Measurements from ENCODE around the gene TGFBR3. TPM values are rescaled to one million over a fixed set of nuclear protein-coding genes. Genes with fewer than 3 reads are reported as not detected.

Gene TGFBR3
- total and polyA plus RNA-seq, 2 of the 4 experiments (the other 2 are of a cell fraction): 3.0 to 11.3 TPM

- Histone ChIP-seq H4K91ac (ENCODE audit: insufficient read depth, low read depth, low read length) (no peak overlapping the region), H2BK120ac (ENCODE audit: low read depth, low read length) (no peak overlapping the region), H3K9ac (ENCODE audit: low read depth, low read length) (no peak overlapping the region), H3K14ac (replicated peaks; ENCODE audit: low read depth, low read length) (no peak overlapping the region), H3K9me1 (ENCODE audit: insufficient read depth, low read length) (no peaks in the 10 kb centered on the region), H4K5ac (ENCODE audit: low read depth, low read length) (no peak overlapping the region), H3K79me1 (ENCODE audit: low read depth in 1 of 2, low read length in 2 of 2) (no peaks in the 10 kb centered on the region), H3K4me3 (ENCODE audit: insufficient read depth, low read depth, low read length) (no peak overlapping the region), H3K4ac (ENCODE audit: low read depth, low read length) (no peak overlapping the region), H3K18ac (ENCODE audit: low read depth, low read length) (no peak overlapping the region), H3K4me1 (ENCODE audit: control insufficient read depth, insufficient read depth, low read length) (peaks cover 4% of the 10 kb centered on the region), H4K8ac (ENCODE audit: low read depth in 2 of 2, low read length in 2 of 2) (no peak overlapping the region), H3K9me3 (ENCODE audit: control insufficient read depth, insufficient read depth, low read length) (no peaks in the 10 kb centered on the region), H2AFZ (replicated peaks; ENCODE audit: low read length, poor library complexity) (no peak overlapping the region), H4K20me1 (ENCODE audit: insufficient read depth, low read length) (no peaks in the 10 kb centered on the region), H3K36me3 (ENCODE audit: control insufficient read depth, insufficient read depth, low read length) (no peaks in the 10 kb centered on the region), H3K27me3 (ENCODE audit: control insufficient read depth, insufficient read depth, low read length) (no peaks in the 10 kb centered on the region), H3K4me2 (ENCODE audit: low read depth, low read length) (no peak overlapping the region), H3K56ac (ENCODE audit: extremely low read depth, insufficient read depth, low read length) (no peak overlapping the region), H2BK20ac (ENCODE audit: low read depth, low read length) (no peak overlapping the region), H2AK5ac (ENCODE audit: low read depth, low read length) (no peak overlapping the region), H2BK5ac (ENCODE audit: low read depth, low read length, poor library complexity, severe bottlenecking) (no peak overlapping the region), H3K23ac (ENCODE audit: low read depth, low read length) (no peak overlapping the region), H3K27ac (ENCODE audit: insufficient read depth, low read length) (no peak overlapping the region), H2AK9ac (replicated peaks; ENCODE audit: low read depth, low read length, poor library complexity) (no peak overlapping the region), H2BK15ac (ENCODE audit: low read depth, low read length) (no peak overlapping the region)
- DNase-seq (no peak), ATAC-seq (ENCODE audit: low read depth) (no peak)
- in situ Hi-C loops (cut with MboI; ENCODE audit: low sequenced_read_pairs): loop anchor here (10.0 kb wide), 1 partner anchor 635 kb away; no protein-coding TSS in a partner anchor
- POLR2A ChIA-PET (ENCODE audit: unreplicated experiment): no interaction called here
- no TSS peak for BruUV-seq (replicated peaks)
- intact Hi-C loops (cut with micrococcal nuclease): no loop called here
- CTCF ChIA-PET: no interaction called here
- TF ChIP-seq, protein P1, sequence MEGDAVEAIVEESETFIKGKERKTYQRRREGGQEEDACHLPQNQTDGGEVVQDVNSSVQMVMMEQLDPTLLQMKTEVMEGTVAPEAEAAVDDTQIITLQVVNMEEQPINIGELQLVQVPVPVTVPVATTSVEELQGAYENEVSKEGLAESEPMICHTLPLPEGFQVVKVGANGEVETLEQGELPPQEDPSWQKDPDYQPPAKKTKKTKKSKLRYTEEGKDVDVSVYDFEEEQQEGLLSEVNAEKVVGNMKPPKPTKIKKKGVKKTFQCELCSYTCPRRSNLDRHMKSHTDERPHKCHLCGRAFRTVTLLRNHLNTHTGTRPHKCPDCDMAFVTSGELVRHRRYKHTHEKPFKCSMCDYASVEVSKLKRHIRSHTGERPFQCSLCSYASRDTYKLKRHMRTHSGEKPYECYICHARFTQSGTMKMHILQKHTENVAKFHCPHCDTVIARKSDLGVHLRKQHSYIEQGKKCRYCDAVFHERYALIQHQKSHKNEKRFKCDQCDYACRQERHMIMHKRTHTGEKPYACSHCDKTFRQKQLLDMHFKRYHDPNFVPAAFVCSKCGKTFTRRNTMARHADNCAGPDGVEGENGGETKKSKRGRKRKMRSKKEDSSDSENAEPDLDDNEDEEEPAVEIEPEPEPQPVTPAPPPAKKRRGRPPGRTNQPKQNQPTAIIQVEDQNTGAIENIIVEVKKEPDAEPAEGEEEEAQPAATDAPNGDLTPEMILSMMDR (conservative IDR thresholded peaks at IDR 0.05; ENCODE audit: low read depth, low read length): no peak
- no peak for TF ChIP-seq RAD21 (IDR thresholded peaks at IDR 0.05; ENCODE audit: low read length)
- no peak for TF ChIP-seq MAZ (IDR thresholded peaks at IDR 0.05; ENCODE audit: borderline replicate concordance, low read depth, low read length)
- TF ChIP-seq POLR2A (IDR thresholded peaks at IDR 0.05; ENCODE audit: low read depth, low read length): no peak
- TF ChIP-seq ELK1 (IDR thresholded peaks at IDR 0.05; ENCODE audit: borderline replicate concordance, low read depth, low read length): no peak
- no peak for TF ChIP-seq NFE2L2 (IDR thresholded peaks at IDR 0.05; ENCODE audit: low read depth, low read length)
- no peak for TF ChIP-seq MAFK (IDR thresholded peaks at IDR 0.05; ENCODE audit: low read depth, low read length)
- no peak for TF ChIP-seq CEBPB (IDR thresholded peaks at IDR 0.05; ENCODE audit: low read depth, low read length)
- TF ChIP-seq RCOR1 (IDR thresholded peaks at IDR 0.05; ENCODE audit: insufficient replicate concordance, low read length): no peak
- no peak for TF ChIP-seq BHLHE40 (IDR thresholded peaks at IDR 0.05; ENCODE audit: low read depth, low read length)
- TF ChIP-seq RFX5 (IDR thresholded peaks at IDR 0.05; ENCODE audit: low read depth, low read length): no peak
- no peak for TF ChIP-seq FOS (IDR thresholded peaks at IDR 0.05; ENCODE audit: low read depth, low read length)
- dilution Hi-C loops (cut with HindIII; ENCODE audit: low sequenced_read_pairs, unreplicated experiment): no loop called here
- 97% methylated on average over 3 of the region's 8 CpGs; no CpG with 5 or more reads in 1 of the 2 experiments for WGBS, 2 experiments (ENCODE audit: extremely low coverage in 2 of 2, insufficient read length in 1 of 2)
These were observed 34.0 kb upstream of the TGFBR3 start for GRCh38 chr1:91919962-91920361.
